Muscle layer of colon (tissue), 2 donors: ENCODE data around the gene PARD3B.

ENCODE experiments used
- H3K27ac ChIP-seq: one replicate; pipeline ENCODE4 v1.7.0; 2013; ENCODE audit warnings: low read depth, mild to moderate bottlenecking, low read length, moderate library complexity
- H3K27me3 ChIP-seq, 2 donors: one replicate each; pipeline ENCODE4 v1.7.0; 2013; ENCODE audit warnings: low read length in 2 of 2, mild to moderate bottlenecking in 2 of 2; ENCODE audit not compliant: insufficient read depth in 2 of 2, control insufficient read depth in 1 of 2
- H3K36me3 ChIP-seq: one replicate; pipeline ENCODE4 v1.7.0; 2013; ENCODE audit warnings: mild to moderate bottlenecking, low read length; ENCODE audit not compliant: insufficient read depth
- H3K4me1 ChIP-seq: one replicate; pipeline ENCODE4 v1.7.0; 2013; ENCODE audit warnings: mild to moderate bottlenecking, low read length; ENCODE audit not compliant: insufficient read depth
- H3K4me3 ChIP-seq, 2 donors: one replicate each; pipeline ENCODE4 v1.7.0; 2013; ENCODE audit warnings: low read length in 2 of 2, low read depth in 1 of 2, mild to moderate bottlenecking in 1 of 2, moderate library complexity in 1 of 2
- H3K9ac ChIP-seq: one replicate; pipeline ENCODE4 v1.7.0; 2013; ENCODE audit warnings: low read length
- H3K9me3 ChIP-seq: one replicate; pipeline ENCODE4 v1.7.0; 2013; ENCODE audit warnings: mild to moderate bottlenecking, low read length
- donor health status: abdominal sarcoma.
- donor health status: Adenocarcinoma of cecum.

The PARD3B gene

GRCh38 chr2:204885747-204886146, 340.5 kb downstream of the PARD3B start:
- H3K36me3 ChIP-seq: no peaks in the 10 kb centered on the region
- peaks cover 11% of the 10 kb centered on the region for H3K4me1 ChIP-seq
- no peak overlapping the region for H3K4me3 ChIP-seq
- H3K27ac ChIP-seq: no peak overlapping the region
- H3K27me3 ChIP-seq: no peaks in the 10 kb centered on the region
- H3K9ac ChIP-seq: no peak overlapping the region
- no peaks in the 10 kb centered on the region for H3K9me3 ChIP-seq

GRCh38 chr2:204886713-204887112, 341.4 kb downstream of the PARD3B start:
- no peaks in the 10 kb centered on the region for H3K27me3 ChIP-seq
- no peaks in the 10 kb centered on the region for H3K9me3 ChIP-seq
- no peak overlapping the region for H3K9ac ChIP-seq
- H3K4me3 ChIP-seq: no peak overlapping the region
- no peaks in the 10 kb centered on the region for H3K36me3 ChIP-seq
- peaks cover 4% of the 10 kb centered on the region for H3K4me1 ChIP-seq
- no peak overlapping the region for H3K27ac ChIP-seq

- Histone ChIP-seq H3K27ac (no peak overlapping the region), H3K27me3 (no peaks in the 10 kb centered on the region), H3K4me3 (no peak overlapping the region), H3K4me1 (no peaks in the 10 kb centered on the region), H3K36me3 (no peaks in the 10 kb centered on the region), H3K9me3 (no peaks in the 10 kb centered on the region), H3K9ac (no peak overlapping the region)
These were observed 342.9 kb downstream of the PARD3B start for GRCh38 chr2:204888222-204888621.

GRCh38 chr2:204890680-204891079, 345.4 kb downstream of the PARD3B start:
- H3K9ac ChIP-seq: no peak overlapping the region
- H3K4me1 ChIP-seq: peaks cover 4% of the 10 kb centered on the region
- H3K9me3 ChIP-seq: no peaks in the 10 kb centered on the region
- no peak overlapping the region for H3K4me3 ChIP-seq
- H3K36me3 ChIP-seq: no peaks in the 10 kb centered on the region
- no peaks in the 10 kb centered on the region for H3K27me3 ChIP-seq
- no peak overlapping the region for H3K27ac ChIP-seq

DNA sequence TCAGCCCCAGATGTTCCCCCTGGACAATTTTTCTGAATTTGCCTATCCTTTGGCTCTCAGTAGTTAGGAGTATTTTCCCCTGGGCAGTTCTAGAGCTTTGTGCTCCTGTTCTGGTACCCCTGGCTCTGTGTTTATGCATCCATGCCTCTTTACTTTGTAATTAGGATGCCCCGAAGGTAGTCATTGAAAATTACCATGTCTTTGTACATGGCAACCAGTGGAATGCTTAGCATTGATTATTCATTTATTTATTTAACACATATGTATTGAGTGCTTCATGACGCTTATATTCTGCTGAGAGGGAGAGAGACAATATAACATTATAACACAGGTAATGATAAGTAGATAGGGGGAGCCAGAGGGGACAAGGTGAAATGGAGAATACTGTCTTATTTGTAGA, 346.5 kb downstream of the PARD3B start:
- H3K27ac ChIP-seq: no peak overlapping the region
- no peak overlapping the region for H3K9ac ChIP-seq

GRCh38 chr2:204892506-204893255, 347.4 kb downstream of the PARD3B start:
- Histone ChIP-seq H3K4me1 (peaks cover 4% of the 10 kb centered on the region), H3K27ac (no peak overlapping the region), H3K9me3 (no peaks in the 10 kb centered on the region), H3K27me3 (no peaks in the 10 kb centered on the region), H3K4me3 (no peak overlapping the region), H3K9ac (no peak overlapping the region), H3K36me3 (no peaks in the 10 kb centered on the region)

More for the DNA sequence above, 346.5 kb downstream of the PARD3B start:
- Histone ChIP-seq H3K9me3 (no peaks in the 10 kb centered on the region), H3K27me3 (no peaks in the 10 kb centered on the region), H3K36me3 (no peaks in the 10 kb centered on the region), H3K4me3 (no peak overlapping the region), H3K4me1 (peaks cover 4% of the 10 kb centered on the region)

DNA sequence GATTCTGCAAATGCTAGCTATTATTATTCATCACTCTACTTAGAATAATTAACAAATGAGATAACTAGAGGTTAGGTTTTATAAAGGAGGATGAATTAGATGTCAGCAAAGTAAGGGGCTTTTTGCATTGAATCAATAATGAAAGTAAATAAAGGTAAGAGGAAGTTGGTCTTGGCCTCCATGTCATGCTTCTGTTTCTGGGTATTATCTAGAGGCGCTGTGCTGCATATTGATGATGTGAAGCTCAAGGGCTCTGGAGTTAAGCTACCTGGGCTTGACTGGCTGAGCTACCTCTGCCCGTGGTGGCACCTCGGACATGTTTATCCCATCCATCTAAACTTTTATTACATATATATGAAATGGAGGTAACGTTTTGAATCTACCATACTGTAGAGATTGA, 350.9 kb downstream of the PARD3B start:
- Histone ChIP-seq H3K36me3 (no peaks in the 10 kb centered on the region), H3K9me3 (no peaks in the 10 kb centered on the region), H3K27ac (no peak overlapping the region)

DNA sequence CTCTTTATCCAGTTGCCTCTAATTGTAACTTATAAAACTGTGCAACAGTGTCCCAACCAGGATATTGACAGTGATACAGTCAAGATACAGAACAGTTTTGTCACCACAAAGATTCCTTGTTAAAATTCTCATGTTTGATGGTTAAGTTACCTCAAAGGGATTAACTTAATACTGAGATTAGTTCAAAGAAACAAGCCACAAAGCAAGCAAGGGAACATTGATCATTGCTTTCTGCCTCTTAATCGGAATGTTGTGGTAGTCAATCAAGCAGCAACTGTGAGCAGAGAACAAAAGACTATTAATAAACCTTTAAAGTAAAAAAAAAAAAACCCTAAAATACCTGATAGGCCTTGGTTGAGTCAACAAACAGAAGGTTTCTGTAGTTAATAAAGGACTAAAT, 352.3 kb downstream of the PARD3B start:
- H3K27me3 ChIP-seq: no peaks in the 10 kb centered on the region
- no peak overlapping the region for H3K9ac ChIP-seq
- H3K4me1 ChIP-seq: peaks cover 4% of the 10 kb centered on the region
- H3K36me3 ChIP-seq: no peaks in the 10 kb centered on the region
- H3K27ac ChIP-seq: no peak overlapping the region
- no peak overlapping the region for H3K4me3 ChIP-seq
- no peaks in the 10 kb centered on the region for H3K9me3 ChIP-seq

More for the DNA sequence above, 350.9 kb downstream of the PARD3B start:
- Histone ChIP-seq H3K4me3 (no peak overlapping the region), H3K27me3 (no peaks in the 10 kb centered on the region), H3K9ac (no peak overlapping the region), H3K4me1 (peaks cover 4% of the 10 kb centered on the region)

DNA sequence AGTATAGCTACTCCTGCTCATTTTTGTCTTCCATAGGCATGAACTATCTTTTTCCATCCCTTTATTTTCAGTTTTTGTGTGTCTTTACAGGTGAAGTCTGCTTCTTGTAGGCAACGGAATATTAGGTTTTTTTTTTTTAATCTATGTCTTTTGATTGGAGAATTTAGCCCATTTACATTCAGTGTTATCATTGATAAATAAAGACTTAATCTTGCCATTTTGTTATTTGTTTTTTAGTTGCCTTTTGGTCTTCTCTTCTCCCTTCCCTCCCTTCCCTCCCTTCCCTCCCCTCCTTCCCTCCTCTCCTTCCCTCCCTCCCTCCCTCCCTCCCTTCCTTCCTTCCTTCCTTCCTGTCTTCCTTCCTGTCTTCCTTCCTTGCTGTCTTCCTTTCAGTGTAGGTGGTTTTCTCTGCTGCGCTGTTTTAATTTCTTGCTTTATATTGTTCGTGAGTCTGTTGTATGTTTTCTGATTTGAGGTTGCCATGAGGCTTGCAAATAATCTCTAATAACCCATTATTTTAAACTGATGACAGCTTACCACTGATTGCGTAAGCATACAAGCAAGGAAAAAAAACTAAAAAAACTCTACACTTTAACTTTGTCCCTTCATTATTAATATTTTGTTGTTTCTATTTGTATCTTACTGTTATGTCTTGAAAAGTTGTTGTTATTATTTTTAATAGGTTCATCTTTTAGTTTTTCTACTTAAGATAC, 353.8 kb downstream of the PARD3B start:
- no peak overlapping the region for H3K4me3 ChIP-seq
- H3K9me3 ChIP-seq: no peaks in the 10 kb centered on the region
- no peak overlapping the region for H3K9ac ChIP-seq
- no peaks in the 10 kb centered on the region for H3K27me3 ChIP-seq
- H3K36me3 ChIP-seq: no peaks in the 10 kb centered on the region
- peaks cover 4% of the 10 kb centered on the region for H3K4me1 ChIP-seq
- H3K27ac ChIP-seq: no peak overlapping the region

DNA sequence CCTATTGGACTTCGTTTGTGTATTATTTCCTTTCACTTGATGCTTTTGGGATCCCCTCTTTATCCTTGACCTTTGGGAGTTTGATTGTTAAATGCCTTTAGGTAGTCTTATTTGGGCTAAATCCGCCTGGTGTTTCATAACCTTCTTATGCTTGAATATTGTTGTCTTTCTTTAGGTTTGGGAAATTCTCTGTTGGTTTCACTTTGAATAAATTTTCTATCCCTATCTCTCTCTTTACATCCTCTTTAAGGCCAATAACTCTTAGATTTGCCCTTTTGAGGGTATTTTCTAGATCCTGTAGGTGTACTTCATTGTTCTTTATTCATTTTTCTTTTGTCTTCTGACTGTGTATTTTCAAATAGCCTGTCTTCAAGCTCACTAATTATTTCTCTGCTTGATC, 354.7 kb downstream of the PARD3B start:
- peaks cover under 1% of the 10 kb centered on the region for H3K4me1 ChIP-seq
- no peaks in the 10 kb centered on the region for H3K36me3 ChIP-seq
- H3K9me3 ChIP-seq: no peaks in the 10 kb centered on the region
- no peaks in the 10 kb centered on the region for H3K27me3 ChIP-seq
- no peak overlapping the region for H3K4me3 ChIP-seq
- H3K9ac ChIP-seq: no peak overlapping the region
- no peak overlapping the region for H3K27ac ChIP-seq

- H3K27me3 ChIP-seq: no peaks in the 10 kb centered on the region
- H3K27ac ChIP-seq: no peak overlapping the region
- H3K9ac ChIP-seq: no peak overlapping the region
- H3K4me1 ChIP-seq: peaks cover 4% of the 10 kb centered on the region
- no peaks in the 10 kb centered on the region for H3K36me3 ChIP-seq
- no peak overlapping the region for H3K4me3 ChIP-seq
- H3K9me3 ChIP-seq: no peaks in the 10 kb centered on the region
These were observed 355.2 kb downstream of the PARD3B start for GRCh38 chr2:204900487-204900886.

GRCh38 chr2:204900910-204901309, 355.6 kb downstream of the PARD3B start:
- H3K27me3 ChIP-seq: no peaks in the 10 kb centered on the region
- no peaks in the 10 kb centered on the region for H3K36me3 ChIP-seq
- H3K4me1 ChIP-seq: peaks cover 8% of the 10 kb centered on the region
- H3K9me3 ChIP-seq: no peaks in the 10 kb centered on the region
- no peak overlapping the region for H3K27ac ChIP-seq
- H3K4me3 ChIP-seq: no peak overlapping the region
- H3K9ac ChIP-seq: no peak overlapping the region
